H1 (cell line): ENCODE measurements around the gene OR8B4. TPM values are rescaled to one million over a fixed set of nuclear protein-coding genes. Genes with fewer than 3 reads are reported as not detected.

ENCODE experiments used
- CBX8 ChIP-seq: fragments of 300-800, 300-1000 bp; sonication (generic); IDR thresholded peaks from 2 replicates; pipeline ENCODE4 v1.7.1; 2016; ENCODE audit warnings: low read depth, low read length, borderline replicate concordance
- CREB1 ChIP-seq: IDR thresholded peaks from 2 replicates; pipeline ENCODE4 v1.6.1; 2012; ENCODE audit warnings: inconsistent platforms
- KDM4A ChIP-seq: IDR thresholded peaks from one replicate; pipeline ENCODE4 v1.7.1; 2012; ENCODE audit warnings: low read depth, mild to moderate bottlenecking, moderate library complexity, low read length, inconsistent platforms; ENCODE audit not compliant: severe bottlenecking
- YY1 ChIP-seq: IDR thresholded peaks from 2 replicates; pipeline ENCODE4 v1.6.1; 2011; ENCODE audit warnings: low read depth, mild to moderate bottlenecking, low read length
- polyA plus RNA-seq, 7 experiments: library from polyadenylated mRNA; depleted of rRNA in 3 of 7; stranded (reverse) in 5 of 7; unstranded in 2 of 7; fragments of >200 nt in 5 of 7; fragments of 200-250 nt in 2 of 7; gene quantifications; 1 replicate in 5 of 7; 2 replicates in 1 of 7; 4 replicates in 1 of 7; pipeline versions ENCODE4 v1.2.1 to v1.2.3, GENCODE V29; 2011 to 2013; ENCODE audit warnings: missing spikeins in 2 of 7, mixed read lengths in 2 of 7
- total RNA-seq: library from RNA; stranded (reverse); fragmentation: NEBNext Ultra II Directional; extraction: Animal tissue kit (Norgen Biotek cat#: 25700); gene quantifications from 2 replicates; pipeline ENCODE4 v1.2.1, GENCODE V29; 2021

The OR8B4 gene
- total and polyA plus RNA-seq, 2 of the 8 experiments (the other 6 are each of a cell fraction or from before 2014, with no cell fraction given) = not detected

DNA sequence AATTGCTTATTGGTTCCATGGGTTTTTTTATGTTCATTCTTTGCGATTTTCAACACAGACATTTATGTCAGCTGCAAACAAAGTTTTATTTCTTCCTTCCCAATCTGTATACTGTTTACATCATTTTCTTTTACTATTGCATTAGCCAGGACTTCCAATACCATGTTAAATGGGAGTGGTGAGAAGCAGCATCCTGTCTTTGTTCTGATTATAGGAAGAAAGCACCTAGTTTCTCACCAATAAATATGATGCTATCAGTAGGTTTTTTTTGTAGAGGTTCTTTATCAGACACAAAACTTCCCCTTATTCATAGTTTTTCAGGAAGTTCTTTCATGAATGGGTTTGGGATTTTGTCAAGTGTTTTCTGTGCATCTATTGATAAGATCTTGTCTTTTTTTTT lies 48.8 kb upstream of the OR8B4 start (continued):
- TF ChIP-seq KDM4A = no peak
- TF ChIP-seq CBX8 = no peak
- TF ChIP-seq YY1 = no peak
- TF ChIP-seq CREB1 = no peak
